ENCODE measurements around the gene AGXT.

- no peak for TF ChIP-seq ZC3H10 (CRISPR knock-in tag; IDR thresholded peaks at IDR 0.05)
- no peak for TF ChIP-seq ESRRG (CRISPR knock-in tag; IDR thresholded peaks at IDR 0.05)
- no peak for TF ChIP-seq ZFP3 (CRISPR knock-in tag; IDR thresholded peaks at IDR 0.05)
- TF ChIP-seq ZNF565 (CRISPR knock-in tag; conservative IDR thresholded peaks at IDR 0.05; ENCODE audit: low read depth): no peak
- TF ChIP-seq PATZ1 (CRISPR knock-in tag; IDR thresholded peaks at IDR 0.05; ENCODE audit: borderline replicate concordance): no peak
- TF ChIP-seq ZNF70 (CRISPR knock-in tag; IDR thresholded peaks at IDR 0.05): no peak
- no peak for TF ChIP-seq ISL1 (CRISPR knock-in tag; IDR thresholded peaks at IDR 0.05)
- TF ChIP-seq CSDC2 (CRISPR knock-in tag; IDR thresholded peaks at IDR 0.05): no peak
- TF ChIP-seq TCF4 (CRISPR knock-in tag; IDR thresholded peaks at IDR 0.05; ENCODE audit: borderline replicate concordance): no peak
- TF ChIP-seq ARNTL (CRISPR knock-in tag; IDR thresholded peaks at IDR 0.05; ENCODE audit: borderline replicate concordance, low read depth): no peak
- no peak for TF ChIP-seq RARB (CRISPR knock-in tag; IDR thresholded peaks at IDR 0.05)
- no peak for TF ChIP-seq TOX (CRISPR knock-in tag; IDR thresholded peaks at IDR 0.05; ENCODE audit: borderline replicate concordance)
Measured at GRCh38 chr2:240903191-240904060, 34.8 kb downstream of the AGXT start.
